Thyroid gland (tissue), 4 donors: Measurements from ENCODE around the gene MPPED1.

Experiments
- POLR2A ChIP-seq, 2 donors: fragments of 450-650 bp; IDR thresholded peaks; one replicate each; pipeline ENCODE4 v1.6.1; 2017; ENCODE audit warnings: antibody characterized with exemption in 2 of 2, mild to moderate bottlenecking in 2 of 2, moderate library complexity in 1 of 2
- TF ChIP-seq, protein P1 (sequence below), 6 experiments: fragments of 200-600 bp in 3 of 6; fragments of 450-650 bp in 3 of 6; sonication (generic) in 3 of 6; IDR thresholded peaks; one replicate each; pipeline ENCODE4 v1.5.1; 2016 to 2019; ENCODE audit warnings: antibody characterized with exemption in 6 of 6, mild to moderate bottlenecking in 2 of 6, inconsistent platforms in 1 of 6, moderate library complexity in 1 of 6

DNA sequence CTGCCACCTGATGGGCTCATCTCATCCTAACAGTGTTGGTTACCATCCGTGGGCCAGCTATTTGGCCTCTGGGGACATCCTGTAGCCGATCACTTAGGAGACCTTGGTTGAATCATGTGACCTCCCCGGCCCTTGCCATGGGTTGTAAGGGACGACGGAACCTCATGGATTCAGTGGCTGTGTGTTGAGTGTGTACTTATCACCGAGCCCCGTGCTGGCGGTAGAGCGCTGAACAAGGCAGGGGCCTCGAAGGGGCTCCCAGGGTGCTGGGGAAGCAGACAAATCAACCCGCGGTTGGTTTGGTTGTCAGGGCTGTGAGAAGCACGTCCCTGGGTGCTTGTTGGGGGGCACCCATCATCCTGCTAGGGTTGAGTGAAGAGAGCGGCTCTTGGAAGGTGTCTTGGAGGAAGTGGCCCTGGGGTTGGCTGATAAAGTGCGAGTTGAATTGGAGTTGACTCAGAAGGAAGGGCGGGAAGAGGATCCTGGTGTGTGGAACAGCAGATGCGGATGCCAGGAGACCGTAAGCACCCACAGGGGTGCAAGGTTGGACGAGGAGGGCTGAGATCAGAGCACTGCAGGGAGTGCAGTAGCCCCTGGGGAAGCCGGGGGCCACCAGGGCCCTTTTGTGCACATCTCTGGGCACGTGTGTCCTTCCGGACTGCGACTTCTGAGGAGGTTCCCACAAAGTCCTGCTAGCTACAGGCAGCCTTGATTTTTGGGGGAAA lies 53.6 kb downstream of the MPPED1 start:
- TF ChIP-seq, protein P1, sequence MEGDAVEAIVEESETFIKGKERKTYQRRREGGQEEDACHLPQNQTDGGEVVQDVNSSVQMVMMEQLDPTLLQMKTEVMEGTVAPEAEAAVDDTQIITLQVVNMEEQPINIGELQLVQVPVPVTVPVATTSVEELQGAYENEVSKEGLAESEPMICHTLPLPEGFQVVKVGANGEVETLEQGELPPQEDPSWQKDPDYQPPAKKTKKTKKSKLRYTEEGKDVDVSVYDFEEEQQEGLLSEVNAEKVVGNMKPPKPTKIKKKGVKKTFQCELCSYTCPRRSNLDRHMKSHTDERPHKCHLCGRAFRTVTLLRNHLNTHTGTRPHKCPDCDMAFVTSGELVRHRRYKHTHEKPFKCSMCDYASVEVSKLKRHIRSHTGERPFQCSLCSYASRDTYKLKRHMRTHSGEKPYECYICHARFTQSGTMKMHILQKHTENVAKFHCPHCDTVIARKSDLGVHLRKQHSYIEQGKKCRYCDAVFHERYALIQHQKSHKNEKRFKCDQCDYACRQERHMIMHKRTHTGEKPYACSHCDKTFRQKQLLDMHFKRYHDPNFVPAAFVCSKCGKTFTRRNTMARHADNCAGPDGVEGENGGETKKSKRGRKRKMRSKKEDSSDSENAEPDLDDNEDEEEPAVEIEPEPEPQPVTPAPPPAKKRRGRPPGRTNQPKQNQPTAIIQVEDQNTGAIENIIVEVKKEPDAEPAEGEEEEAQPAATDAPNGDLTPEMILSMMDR (IDR thresholded peaks at IDR 0.05) = no peak
- TF ChIP-seq POLR2A (IDR thresholded peaks at IDR 0.05) = no peak
